Glomerular visceral epithelial cell (primary cell): ENCODE results near the gene UBE2J2.
A peak's percentile ranks its signal among the peaks of the same experiment; 100 is the strongest.

Experiments used
- DNase-seq: peaks from one replicate; pipeline ENCODE4 v3.0.0-alpha.2; 2016; ENCODE audit errors: extremely low spot score

The UBE2J2 gene

DNA sequence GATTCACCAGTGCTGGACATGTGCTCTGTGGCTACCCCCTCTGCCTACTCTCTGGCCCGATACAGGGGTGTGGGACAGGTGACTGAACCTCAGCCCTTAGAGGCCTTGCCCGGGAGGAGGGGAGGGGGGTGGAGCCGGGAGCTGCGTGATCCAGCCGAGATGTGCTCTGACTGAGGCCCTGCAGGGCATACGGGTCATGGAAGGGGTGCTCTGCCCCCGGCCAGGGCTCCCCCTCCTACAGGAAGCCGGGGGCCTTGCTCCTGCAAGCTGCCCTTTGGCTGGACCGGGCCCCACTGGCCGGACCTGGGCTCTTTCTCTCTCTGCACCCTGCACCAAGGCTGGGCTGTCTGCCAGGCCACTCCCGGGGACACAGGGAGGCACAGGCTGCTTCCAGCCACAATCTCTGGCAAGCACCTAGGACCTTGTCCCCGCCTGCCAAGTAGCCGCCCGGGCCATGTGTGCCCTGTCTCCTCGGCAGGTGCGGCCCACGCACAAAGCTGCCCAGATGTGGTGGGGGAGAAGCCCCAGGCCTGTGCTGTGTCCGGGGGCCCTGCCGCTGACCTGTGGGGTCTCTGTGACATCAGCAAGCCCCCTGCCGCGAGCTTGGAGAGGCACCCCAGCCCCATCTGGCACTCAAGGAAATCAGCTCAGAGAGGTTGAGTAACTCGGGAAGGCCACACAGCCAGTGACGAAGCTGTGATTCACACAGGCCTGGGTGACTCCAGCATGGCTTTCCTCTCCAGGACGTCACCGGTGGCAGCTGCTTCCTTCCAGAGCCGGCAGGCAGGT, 8.1 kb upstream of the UBE2J2 start:
- DNase-seq, result peak; percentile 66

DNA sequence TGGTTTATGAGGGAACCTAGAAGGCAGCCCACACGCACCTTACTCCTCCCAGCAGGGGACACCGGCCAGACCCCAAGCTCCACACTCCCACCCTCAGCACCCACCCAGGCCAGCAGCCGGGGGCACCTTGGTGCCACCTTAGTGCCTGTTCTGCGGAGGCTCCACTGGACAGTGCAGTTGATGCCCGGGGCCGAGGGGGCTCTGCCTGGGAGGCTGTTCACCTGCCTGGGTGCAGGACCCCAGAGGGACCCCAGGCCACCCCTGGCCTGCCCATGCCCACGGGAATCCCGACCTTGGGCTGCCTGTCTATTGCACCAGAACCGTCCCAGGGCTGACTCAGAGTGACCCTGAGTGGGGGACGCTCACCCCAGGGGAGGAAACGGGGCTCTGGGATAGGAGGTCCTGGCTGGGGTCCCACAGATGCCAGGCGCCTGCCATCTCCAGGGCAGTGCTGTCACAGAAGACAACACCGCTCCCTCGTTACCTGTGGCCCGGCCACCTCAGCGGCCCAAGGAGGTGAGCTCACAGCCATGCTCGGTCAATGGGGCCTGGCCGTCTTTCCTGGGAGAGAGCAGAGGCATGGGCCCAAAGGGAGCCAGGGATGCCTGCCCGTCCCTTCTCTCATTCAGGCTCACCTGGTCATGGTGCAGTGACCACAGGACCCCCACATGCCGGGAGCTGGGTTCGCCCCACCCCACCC, 7.3 kb upstream of the UBE2J2 start:
- DNase-seq, result no peak

- no peak for DNase-seq
Measured at GRCh38 chr1:1279028-1279427, 5.4 kb upstream of the UBE2J2 start.

DNA sequence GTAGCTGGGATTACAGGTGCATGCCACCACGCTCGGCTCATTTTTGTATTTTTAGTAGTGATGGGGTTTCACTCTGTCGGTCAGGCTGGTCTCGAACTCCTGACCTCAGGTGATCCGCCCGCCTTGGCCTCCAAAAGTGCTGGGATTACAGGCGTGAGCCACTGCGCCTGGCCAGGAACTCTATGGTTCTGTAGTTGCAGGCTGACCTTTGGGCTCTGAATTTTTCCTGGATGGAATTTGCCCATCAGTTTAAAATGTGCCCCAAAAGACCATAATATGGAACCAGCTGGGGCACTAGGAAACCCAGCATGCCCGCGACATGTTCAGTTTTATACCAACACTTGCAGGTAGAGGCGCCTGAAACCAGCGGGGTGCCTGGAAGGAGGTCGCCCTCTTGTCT, 5.0 kb upstream of the UBE2J2 start:
- DNase-seq, result no peak

DNA sequence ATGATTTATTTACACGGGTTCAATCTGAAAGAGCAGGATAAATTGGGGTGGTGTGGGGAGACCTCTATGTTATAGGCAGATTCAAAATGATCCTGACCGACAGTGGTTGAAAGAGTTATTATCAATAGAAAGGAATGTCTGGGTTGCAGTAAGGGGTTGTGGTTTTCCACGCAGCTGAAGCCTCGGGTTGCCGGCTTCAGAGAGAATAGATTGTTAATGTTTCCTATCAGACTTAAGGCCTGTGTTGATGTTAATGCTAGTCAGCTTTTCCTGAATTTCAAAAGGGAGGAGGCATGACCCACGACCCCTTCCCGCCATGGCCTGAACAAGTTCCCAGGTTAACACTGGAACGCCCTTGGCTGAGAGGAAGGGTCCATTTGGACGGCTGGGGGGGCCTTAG, 2.2 kb upstream of the UBE2J2 start:
- peak; percentile 55 for DNase-seq

DNA sequence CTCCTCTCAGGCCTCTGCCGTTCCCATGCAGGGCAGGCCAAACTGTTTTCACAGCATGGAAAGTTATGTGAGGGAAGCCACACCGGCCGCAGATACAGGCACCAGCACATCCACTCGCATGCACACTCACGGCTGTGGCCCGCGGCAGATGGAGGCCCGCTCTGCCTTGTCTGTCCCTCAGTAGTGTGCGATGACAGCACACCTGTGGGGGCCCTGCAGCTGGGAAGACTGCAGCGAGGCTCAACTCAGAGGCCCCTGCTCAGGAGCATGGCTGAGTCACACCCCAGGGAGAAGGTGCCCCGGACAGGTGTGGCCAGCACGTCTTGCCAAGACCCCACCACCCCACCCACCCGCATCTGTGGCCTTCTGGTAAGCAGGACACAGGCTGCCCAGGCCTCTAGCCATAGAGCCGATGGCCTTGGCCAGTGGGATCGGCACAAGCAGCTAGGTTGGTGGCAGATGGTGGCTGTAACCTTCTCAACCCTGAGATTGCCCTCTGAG, 1.3 kb upstream of the UBE2J2 start:
- no peak for DNase-seq

- DNase-seq, result no peak
Measured at GRCh38 chr1:1274299-1274930, 761 bp upstream of the UBE2J2 start.

- no peak for DNase-seq
Measured at GRCh38 chr1:1273209-1273511, 494 bp downstream of the UBE2J2 start.

GRCh38 chr1:1272341-1273208, 1.1 kb downstream of the UBE2J2 start:
- DNase-seq, result peak; percentile 66

DNA sequence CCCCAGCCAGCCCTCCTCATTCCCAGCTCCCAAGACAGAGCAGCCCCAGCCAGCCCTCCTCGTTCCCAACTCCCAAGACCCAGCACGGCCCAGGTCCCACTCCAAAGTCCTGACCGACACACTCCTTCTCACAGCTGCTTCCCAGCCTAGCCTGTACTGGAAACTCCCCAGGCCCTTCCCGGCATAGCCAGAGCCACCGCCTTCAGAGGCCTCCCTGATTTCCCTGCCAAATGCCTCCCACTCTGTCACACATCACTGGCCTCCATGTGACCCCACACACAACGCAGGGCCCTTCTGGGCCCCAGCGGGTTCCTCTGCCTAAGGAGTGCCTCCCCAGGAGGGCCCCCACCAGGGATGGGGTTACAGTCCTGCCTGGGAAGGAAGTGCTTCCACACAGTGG, 2.8 kb downstream of the UBE2J2 start:
- DNase-seq, result peak; percentile 85

- DNase-seq, result no peak
Measured at GRCh38 chr1:1268284-1268682, 5.4 kb downstream of the UBE2J2 start.

DNA sequence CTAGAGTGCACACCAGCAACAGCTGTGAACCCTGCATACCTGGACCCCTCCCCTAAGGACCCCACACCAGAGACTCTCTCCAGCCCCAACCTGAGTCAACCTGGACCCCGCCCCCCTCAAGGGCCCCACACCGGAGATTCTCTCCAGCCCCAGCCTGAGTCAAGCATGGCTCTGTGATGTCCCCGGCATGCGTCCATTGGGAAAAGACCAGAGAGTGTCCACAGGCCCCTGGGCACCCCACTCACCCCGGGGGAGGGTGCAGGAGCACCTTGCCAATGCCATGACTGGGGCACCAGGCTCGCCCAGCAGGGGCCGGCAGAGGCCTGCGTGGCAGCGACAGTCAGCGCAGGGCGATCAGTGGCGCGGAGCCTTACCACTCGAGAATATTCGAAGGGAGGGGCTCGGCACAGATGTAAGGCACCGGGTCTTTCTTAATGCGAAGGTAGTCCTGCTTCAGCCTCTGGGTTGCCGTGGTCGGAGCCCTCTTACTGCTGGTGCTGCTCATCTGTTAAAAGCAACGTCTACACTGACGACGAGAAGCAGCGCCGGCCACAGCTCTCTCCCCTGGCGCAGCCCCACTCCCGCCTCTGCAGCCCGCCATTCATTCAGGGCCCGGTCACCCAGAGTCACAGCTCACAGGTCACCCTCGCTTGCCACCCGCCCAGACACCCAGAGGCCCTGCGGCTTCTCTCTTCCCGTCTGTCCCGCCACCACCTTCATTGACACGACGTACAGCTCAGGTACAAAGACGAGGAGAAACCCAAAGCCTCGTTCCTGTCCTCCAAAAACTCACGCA, 6.0 kb downstream of the UBE2J2 start:
- DNase-seq, result no peak

- peak; percentile 98 for DNase-seq
Measured at GRCh38 chr1:1264868-1265272, 8.8 kb downstream of the UBE2J2 start.

GRCh38 chr1:1264026-1264425, 9.6 kb downstream of the UBE2J2 start:
- no peak for DNase-seq

- DNase-seq, result no peak
Measured at GRCh38 chr1:1262758-1263157, 10.9 kb downstream of the UBE2J2 start.

DNA sequence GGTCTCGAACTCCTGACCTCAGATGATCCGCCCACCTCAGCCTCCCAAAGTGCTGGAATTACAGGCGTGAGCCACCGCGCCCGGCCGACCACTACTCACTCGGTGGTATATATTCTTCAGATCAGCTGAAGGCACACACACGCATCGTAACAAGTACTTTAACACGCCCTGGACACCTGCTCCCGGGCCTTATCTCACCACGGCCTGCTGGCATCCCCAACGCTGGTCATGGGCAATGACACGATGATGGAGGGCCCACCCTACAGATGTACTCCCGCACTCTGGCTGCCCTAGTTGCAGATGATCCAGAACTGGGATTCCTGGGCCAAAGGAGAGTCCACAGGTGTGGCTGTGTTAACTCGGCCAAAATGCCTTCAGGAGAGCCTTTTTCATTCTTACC, 11.6 kb downstream of the UBE2J2 start:
- DNase-seq, result no peak

DNA sequence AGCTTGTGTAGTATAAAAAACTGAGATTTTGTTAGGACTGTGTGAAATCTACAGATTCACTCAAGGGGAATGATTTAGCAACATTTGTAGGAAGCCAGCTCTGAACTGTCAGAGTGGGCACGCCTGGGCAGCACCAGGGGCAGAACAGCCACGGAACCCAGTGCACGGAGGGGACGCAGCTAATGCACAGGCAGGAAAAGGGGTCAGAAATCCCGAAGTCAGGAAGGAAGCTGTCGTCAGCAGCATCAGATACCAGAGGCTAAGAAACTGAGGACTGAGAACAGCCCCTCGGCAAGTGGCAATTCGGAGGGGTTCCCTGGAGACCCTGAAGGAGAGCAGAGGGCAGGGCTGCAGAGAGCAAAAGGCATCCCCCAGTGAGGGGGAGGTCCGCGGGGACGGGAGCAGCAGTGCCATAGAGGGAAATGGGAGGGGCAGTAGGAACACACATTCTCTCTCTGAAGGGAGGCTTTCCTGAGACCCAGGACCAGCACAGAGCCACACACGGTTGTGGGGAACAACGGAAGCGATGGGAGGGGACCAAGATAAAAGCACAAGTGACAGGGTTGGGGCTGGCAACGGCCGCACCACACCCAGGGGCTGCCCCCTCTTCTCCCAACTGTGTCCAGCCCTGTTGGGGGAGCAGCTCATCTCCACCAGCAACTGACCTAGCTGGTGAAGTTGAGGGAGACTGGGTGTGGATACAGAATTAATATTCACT, 12.7 kb downstream of the UBE2J2 start:
- no peak for DNase-seq

DNA sequence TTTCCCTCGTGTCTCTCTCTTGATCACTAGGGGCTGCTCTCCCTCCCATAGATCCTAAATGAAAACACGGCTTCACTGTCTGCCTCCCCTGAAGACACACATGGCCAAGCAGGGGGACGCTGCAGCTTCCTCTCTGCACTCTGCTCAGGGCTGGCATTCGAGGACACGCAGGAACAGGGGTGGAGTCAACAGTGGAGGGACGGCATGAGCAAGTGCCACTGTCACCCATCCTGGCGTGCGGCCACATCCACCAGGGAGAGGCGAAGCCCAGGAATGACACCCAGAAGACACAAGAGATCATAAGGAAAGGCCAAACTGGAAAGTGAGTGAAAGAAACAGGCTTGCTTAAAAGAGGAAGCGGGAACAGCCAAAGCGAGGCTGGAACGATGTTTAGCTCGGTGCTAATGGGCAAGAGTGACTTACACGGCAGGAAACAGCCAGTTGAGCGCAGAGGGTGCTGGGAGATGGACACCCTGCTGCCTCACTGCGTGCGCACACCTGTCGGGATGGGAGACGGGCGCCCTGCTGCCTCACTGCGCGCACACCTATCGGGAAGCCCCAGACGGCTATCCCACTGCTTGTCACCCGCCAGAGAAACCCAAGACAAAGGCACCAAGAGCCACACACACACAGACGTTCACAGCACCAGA, 13.6 kb downstream of the UBE2J2 start:
- no peak for DNase-seq

GRCh38 chr1:1259540-1259939, 14.1 kb downstream of the UBE2J2 start:
- no peak for DNase-seq

DNA sequence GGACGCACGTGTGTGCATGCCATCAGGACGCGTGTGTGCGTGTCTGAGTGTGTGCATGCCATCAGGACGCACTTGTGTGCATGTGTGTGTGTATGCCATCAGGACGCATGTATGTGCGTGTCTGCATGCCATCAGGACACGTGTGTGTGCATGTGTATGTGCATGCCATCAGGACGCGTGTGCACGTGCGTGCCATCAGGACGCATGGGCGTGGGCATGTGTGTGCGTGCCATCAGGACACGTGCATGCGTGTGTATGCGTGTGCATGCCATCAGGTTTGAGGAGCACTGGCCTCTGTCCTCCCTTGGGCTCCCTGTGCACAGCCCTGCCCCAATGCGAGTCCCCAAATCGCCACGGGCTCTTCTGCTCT, 14.6 kb downstream of the UBE2J2 start:
- DNase-seq, result no peak
